K562 (cell line): ENCODE data around the gene PCDH1. TPM values are rescaled to one million over a fixed set of nuclear protein-coding genes. Genes with fewer than 3 reads are reported as not detected.

Experiments
- BCLAF1 ChIP-seq, 2 experiments: fragments of 450-650 bp in 1 of 2; IDR thresholded peaks; 2 replicates each; pipeline ENCODE4 v1.6.1; 2011 to 2017; ENCODE audit warnings: low read depth in 2 of 2, antibody characterized with exemption in 1 of 2, borderline replicate concordance in 1 of 2, low read length in 1 of 2, mild to moderate bottlenecking in 1 of 2, mixed read lengths in 1 of 2; ENCODE audit not compliant: control insufficient read depth in 1 of 2
- BRD9 ChIP-seq: fragments of 450-650 bp; IDR thresholded peaks from 2 replicates; pipeline ENCODE4 v1.6.1; 2018; ENCODE audit warnings: low read depth; ENCODE audit not compliant: partially characterized antibody
- CCNT2 ChIP-seq: IDR thresholded peaks from 2 replicates; pipeline ENCODE4 v1.6.1; 2011; ENCODE audit warnings: borderline replicate concordance, low read depth, mild to moderate bottlenecking, moderate library complexity, mixed read lengths, low read length; ENCODE audit not compliant: insufficient read length; ENCODE audit errors: extremely low read depth
- ELF2 ChIP-seq: fragments of 250-450 bp; sonication (Bioruptor Pico); IDR thresholded peaks from 2 replicates; pipeline ENCODE4 v1.5.0; 2021; ENCODE audit warnings: mild to moderate bottlenecking
- FOXJ2 ChIP-seq: fragments of 200-800 bp; sonication (Bioruptor generic); IDR thresholded peaks from 2 replicates; pipeline ENCODE4 v1.6.1; 2016; ENCODE audit warnings: missing genetic modification characterization, missing compliant biosample characterization
- GATA2 ChIP-seq: sonication (generic); formaldehyde crosslinking; IDR thresholded peaks from 2 replicates; pipeline ENCODE4 v1.4.0; 2020; ENCODE audit warnings: mild to moderate bottlenecking, missing genetic modification reagents
- JUN ChIP-seq, 2 experiments: sonication (generic) in 1 of 2; formaldehyde crosslinking in 1 of 2; IDR thresholded peaks; 2 replicates each; pipeline versions ENCODE4 v1.6.1 to v1.8.0; 2012 to 2022; ENCODE audit warnings: borderline replicate concordance in 2 of 2, mild to moderate bottlenecking in 2 of 2, improper control_type of control experiment in 1 of 2, low read depth in 1 of 2, low read length in 1 of 2, missing genetic modification reagents in 1 of 2
- NFYB ChIP-seq: IDR thresholded peaks from 2 replicates; pipeline ENCODE4 v1.6.1; 2011; ENCODE audit warnings: mild to moderate bottlenecking, moderate library complexity; ENCODE audit not compliant: insufficient read length; ENCODE audit errors: extremely low read depth
- POLR2B ChIP-seq: fragments of 450-650 bp; IDR thresholded peaks from 2 replicates; pipeline ENCODE4 v1.6.1; 2018; ENCODE audit warnings: low read depth; ENCODE audit not compliant: partially characterized antibody
- RHOXF2B ChIP-seq: fragments of 250-450 bp; sonication (Bioruptor Pico); conservative IDR thresholded peaks from 2 replicates; pipeline ENCODE4 v1.5.1; 2021
- TGIF2 ChIP-seq: sonication (generic); formaldehyde crosslinking; IDR thresholded peaks from 2 replicates; pipeline ENCODE4 v1.8.1; 2022; ENCODE audit warnings: mild to moderate bottlenecking, missing genetic modification reagents, moderate library complexity
- THRB ChIP-seq: fragments of 450-650 bp; formaldehyde crosslinking; conservative IDR thresholded peaks from 2 replicates; pipeline ENCODE4 v1.4.0; 2022; ENCODE audit warnings: mild to moderate bottlenecking, missing genetic modification characterization
- ZBTB11 ChIP-seq, 3 experiments: fragments of 200-800 bp in 1 of 3; fragments of 250-450 bp in 1 of 3; fragments of 450-650 bp in 1 of 3; sonication (Bioruptor Pico) in 1 of 3; sonication (Bioruptor generic) in 1 of 3; formaldehyde crosslinking in 1 of 3; IDR thresholded peaks; 2 replicates each; pipeline versions ENCODE4 v1.6.1 to v1.8.0; 2016 to 2022; ENCODE audit warnings: mild to moderate bottlenecking in 2 of 3, missing genetic modification characterization in 2 of 3, missing compliant biosample characterization in 1 of 3, moderate library complexity in 1 of 3
- ZNF134 ChIP-seq: fragments of 250-450 bp; sonication (Bioruptor Pico); conservative IDR thresholded peaks from 2 replicates; pipeline ENCODE4 v1.4.0; 2020
- ZNF316 ChIP-seq: fragments of 450-650 bp; IDR thresholded peaks from 2 replicates; pipeline ENCODE4 v1.6.1; 2016
- ZNF780A ChIP-seq: fragments of 250-450 bp; sonication (Bioruptor Pico); IDR thresholded peaks from 2 replicates; pipeline ENCODE4 v1.5.0; 2021; ENCODE audit warnings: mild to moderate bottlenecking
- ZNF79 ChIP-seq: fragments of 250-450 bp; sonication (Bioruptor Pico); IDR thresholded peaks from 2 replicates; pipeline ENCODE4 v1.4.0; 2020; ENCODE audit warnings: low read depth, mild to moderate bottlenecking, moderate library complexity
- polyA plus RNA-seq, 8 experiments: library from polyadenylated mRNA; depleted of rRNA in 4 of 8; stranded (reverse) in 5 of 8; unstranded in 3 of 8; fragments of >200 nt; fragmentation: Nextera tagmentation in 2 of 8; fragmentation: Illumina TruSeq in 1 of 8; extraction: Ambion mirVana in 2 of 8; extraction: Trizol in 1 of 8; gene quantifications; 2 replicates each; pipeline versions ENCODE4 v1.2.1 to v1.2.3, GENCODE V29; 2011 to 2014; ENCODE audit warnings: inconsistent platforms in 1 of 8, missing spikeins in 1 of 8
- total RNA-seq, 7 experiments: library from RNA; depleted of rRNA in 6 of 7; stranded (reverse); fragments of >200 nt in 6 of 7; fragmentation: Illumina TruSeq in 2 of 7; extraction: Trizol in 2 of 7; gene quantifications; 2 replicates each; pipeline versions ENCODE4 v1.2.1 to v1.2.3, GENCODE V29; 2011 to 2021; ENCODE audit warnings: low replicate concordance in 1 of 7

Gene PCDH1
- total and polyA plus RNA-seq, 9 of the 15 experiments (the other 6 are each of a cell fraction or from before 2014, with no cell fraction given): 0.11 to 3.6 (median 1.9) TPM; not detected in 1

GRCh38 chr5:141923448-141924313, 45.5 kb upstream of the PCDH1 start, which contains the start of gene DELE1 (continued):
- TF ChIP-seq ZBTB11 (CRISPR knock-in tag; IDR thresholded peaks at IDR 0.05) (peak; percentile 69 to 93 (median 70); a peak in 5 of 6 replicates), ZNF316 (no peak), TGIF2 (CRISPR knock-in tag) (no peak), ZNF134 (no peak), POLR2B (peak; percentile 94), CCNT2 (no peak), JUN (IDR thresholded peaks at IDR 0.05; ENCODE audit: borderline replicate concordance, low read depth, low read length) (no peak), JUN (CRISPR knock-in tag; IDR thresholded peaks at IDR 0.05; ENCODE audit: borderline replicate concordance) (no peak; the same call in 1 of the 2 replicates), RHOXF2B (CRISPR knock-in tag) (0 out of 2 replicates have a peak, but pooled peaks have one; percentile 6), ZNF79 (CRISPR knock-in tag) (no peak), BCLAF1 (IDR thresholded peaks at IDR 0.05; ENCODE audit: borderline replicate concordance in 1 of 2, control insufficient read depth in 1 of 2, low read depth in 2 of 2, low read length in 1 of 2) (no peak), FOXJ2 (tag) (no peak), ZNF780A (no peak), BRD9 (no peak), ELF2 (CRISPR knock-in tag) (0 out of 2 replicates have a peak, but pooled peaks have one; percentile 54), THRB (0 out of 2 replicates have a peak, but pooled peaks have one; percentile 46), NFYB (peak; percentile 39), GATA2 (no peak)
